ENCODE measurements around the gene TMEM26. TPM values are rescaled to one million over a fixed set of nuclear protein-coding genes. Genes with fewer than 3 reads are reported as not detected.

TMEM26 gene
- total RNA-seq, 1 donor from 2014 or later = not detected

DNA sequence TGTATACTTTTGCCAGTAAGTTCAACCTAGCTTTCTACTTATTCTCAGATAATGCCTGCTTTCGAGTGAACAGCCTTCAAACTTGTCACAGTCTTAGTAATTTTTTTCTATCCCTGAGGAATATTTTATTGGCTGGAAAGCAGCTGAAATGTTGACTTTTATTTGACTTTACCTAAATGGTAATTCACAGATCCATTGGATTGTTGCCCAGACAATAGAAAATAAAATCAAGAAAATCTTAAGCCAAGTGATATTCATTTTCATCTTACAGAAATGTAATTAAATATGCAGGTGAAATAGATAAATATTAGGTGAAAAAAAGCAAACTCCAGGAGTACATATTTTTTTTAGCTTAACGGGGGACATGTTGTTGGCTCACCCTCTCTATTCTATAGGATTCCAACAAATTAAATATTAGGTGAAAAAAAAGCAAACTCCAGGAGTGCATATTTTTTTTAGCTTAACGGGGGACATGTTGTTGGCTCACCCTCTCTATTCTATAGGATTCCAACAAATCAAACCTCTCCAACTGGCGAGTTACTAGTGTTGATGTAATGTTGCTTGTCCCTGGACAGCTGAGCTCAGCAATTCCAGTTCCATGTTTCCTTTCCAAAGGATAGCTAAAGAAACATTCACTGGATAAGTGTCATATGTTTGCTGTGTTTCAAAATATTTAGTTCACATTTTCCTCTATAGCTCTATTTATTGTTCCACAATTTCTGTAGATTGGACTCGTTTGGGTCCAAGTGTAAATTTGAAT is 4.2 kb downstream of the TMEM26 start:
- no peaks in the 10 kb centered on the region for H3K9me3 ChIP-seq
- H3K27me3 ChIP-seq = no peaks in the 10 kb centered on the region
- intact Hi-C loops (cut with DNase I) = no loop called here
- peaks cover 0 to 11% of the 10 kb centered on the region in 2 donors for H3K4me1 ChIP-seq
- no peaks in the 10 kb centered on the region for H3K36me3 ChIP-seq
- H3K27ac ChIP-seq = no peak overlapping the region
- DNase-seq (ENCODE audit: low spot score in 2 of 2) = no peak
- TF ChIP-seq, protein P1, sequence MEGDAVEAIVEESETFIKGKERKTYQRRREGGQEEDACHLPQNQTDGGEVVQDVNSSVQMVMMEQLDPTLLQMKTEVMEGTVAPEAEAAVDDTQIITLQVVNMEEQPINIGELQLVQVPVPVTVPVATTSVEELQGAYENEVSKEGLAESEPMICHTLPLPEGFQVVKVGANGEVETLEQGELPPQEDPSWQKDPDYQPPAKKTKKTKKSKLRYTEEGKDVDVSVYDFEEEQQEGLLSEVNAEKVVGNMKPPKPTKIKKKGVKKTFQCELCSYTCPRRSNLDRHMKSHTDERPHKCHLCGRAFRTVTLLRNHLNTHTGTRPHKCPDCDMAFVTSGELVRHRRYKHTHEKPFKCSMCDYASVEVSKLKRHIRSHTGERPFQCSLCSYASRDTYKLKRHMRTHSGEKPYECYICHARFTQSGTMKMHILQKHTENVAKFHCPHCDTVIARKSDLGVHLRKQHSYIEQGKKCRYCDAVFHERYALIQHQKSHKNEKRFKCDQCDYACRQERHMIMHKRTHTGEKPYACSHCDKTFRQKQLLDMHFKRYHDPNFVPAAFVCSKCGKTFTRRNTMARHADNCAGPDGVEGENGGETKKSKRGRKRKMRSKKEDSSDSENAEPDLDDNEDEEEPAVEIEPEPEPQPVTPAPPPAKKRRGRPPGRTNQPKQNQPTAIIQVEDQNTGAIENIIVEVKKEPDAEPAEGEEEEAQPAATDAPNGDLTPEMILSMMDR (IDR thresholded peaks at IDR 0.05) = no peak
- H3K4me3 ChIP-seq = no peak overlapping the region

DNA sequence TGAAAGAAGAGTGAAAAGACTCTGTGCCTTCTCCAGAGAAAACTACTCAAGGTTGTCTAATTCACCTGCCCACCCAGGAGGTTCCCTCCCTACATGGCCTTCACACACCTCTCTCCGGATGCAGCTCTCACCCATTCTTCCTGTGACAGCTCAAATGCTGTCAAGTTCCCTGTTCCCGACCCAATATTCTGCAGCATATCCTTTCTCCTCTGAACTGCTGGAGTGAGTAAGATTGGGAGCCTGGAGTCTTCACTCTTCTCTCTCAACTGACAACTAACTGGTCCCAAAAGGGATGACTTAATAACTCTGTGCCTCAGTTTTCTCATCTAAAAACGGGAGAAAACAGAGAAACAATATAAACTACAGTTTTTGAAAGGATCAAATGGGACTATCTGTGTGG is 5.1 kb downstream of the TMEM26 start:
- intact Hi-C loops (cut with DNase I) = no loop called here
- Histone ChIP-seq H3K4me1 (peaks cover 0 to 9% of the 10 kb centered on the region in 2 donors), H3K36me3 (no peaks in the 10 kb centered on the region), H3K9me3 (no peaks in the 10 kb centered on the region), H3K27me3 (no peaks in the 10 kb centered on the region), H3K27ac (no peak overlapping the region), H3K4me3 (no peak overlapping the region)
- TF ChIP-seq, protein P1 (IDR thresholded peaks at IDR 0.05) = no peak
- DNase-seq (ENCODE audit: low spot score in 2 of 2) = no peak

DNA sequence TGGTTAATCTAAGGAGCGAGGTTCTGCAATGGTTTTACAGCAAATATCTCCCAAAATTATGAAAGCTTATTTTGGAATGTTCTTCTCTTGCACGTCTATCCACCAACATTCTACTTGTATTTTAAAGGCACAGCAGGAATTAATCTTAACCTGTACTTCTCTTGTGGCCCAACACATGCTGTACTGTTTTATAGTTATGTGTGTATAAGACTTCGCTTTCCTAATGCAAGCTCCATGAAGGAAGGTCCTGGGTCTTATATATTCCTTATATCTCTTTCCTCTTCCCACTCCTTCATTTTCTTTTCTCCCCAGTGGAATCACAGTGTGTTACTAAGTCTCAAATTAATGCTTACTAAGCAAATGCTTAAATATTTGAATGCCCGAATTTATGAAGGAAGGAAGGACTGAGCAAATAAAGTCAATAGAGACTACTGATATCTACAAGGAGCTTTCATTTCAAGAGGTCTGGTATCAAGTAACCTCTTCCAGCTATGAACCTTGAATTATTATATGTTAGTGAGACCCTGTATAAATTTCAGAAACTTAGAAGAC is 14.0 kb downstream of the TMEM26 start:
- H3K27ac ChIP-seq = no peak overlapping the region
- no peaks in the 10 kb centered on the region for H3K4me1 ChIP-seq
- H3K27me3 ChIP-seq = no peaks in the 10 kb centered on the region
- H3K9me3 ChIP-seq = no peaks in the 10 kb centered on the region
- TF ChIP-seq, protein P1 (IDR thresholded peaks at IDR 0.05) = no peak
- intact Hi-C loops (cut with DNase I) = no loop called here
- no peak for DNase-seq (ENCODE audit: low spot score in 2 of 2)
- H3K4me3 ChIP-seq = no peak overlapping the region
- no peaks in the 10 kb centered on the region for H3K36me3 ChIP-seq

DNA sequence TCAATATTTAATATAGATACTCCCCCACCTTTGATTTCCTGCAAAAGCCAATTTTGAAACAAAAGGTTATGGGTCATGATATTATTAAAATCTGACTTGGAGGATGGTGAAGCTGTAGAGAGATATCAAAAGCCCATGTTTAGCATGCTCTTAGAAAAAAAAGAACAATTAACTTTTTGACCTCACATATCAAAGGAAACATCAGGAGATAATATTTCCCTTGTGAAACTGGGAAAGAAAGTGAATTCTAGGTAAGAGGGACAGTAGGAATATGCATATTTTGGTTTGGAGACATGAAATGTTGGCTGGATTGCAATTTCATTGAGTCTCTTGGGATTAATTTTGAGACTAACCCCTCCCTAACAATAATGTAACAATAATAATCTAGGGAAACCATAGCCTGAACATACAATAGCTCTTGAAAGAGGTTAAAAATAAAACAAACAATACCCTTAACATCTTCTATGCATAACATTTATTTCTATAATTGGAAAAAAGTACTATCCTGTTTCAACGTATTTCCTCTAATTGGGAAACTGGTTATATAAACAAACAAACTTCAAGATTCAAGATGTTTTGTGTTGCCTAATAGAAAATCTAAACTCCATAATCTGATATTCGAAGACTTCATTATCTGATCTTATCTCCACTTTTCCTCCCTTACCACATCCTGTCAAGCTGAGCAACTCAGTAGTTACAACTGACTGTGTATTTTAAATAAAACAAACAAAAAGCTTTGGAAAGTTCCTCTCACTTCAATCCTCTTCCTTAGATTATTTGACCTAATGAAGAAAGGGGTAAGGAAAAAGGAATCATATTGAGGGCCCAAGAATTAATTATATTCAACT is 14.8 kb downstream of the TMEM26 start:
- no peak overlapping the region for H3K4me3 ChIP-seq
- no peaks in the 10 kb centered on the region for H3K27me3 ChIP-seq
- no peaks in the 10 kb centered on the region for H3K9me3 ChIP-seq
- H3K4me1 ChIP-seq = no peaks in the 10 kb centered on the region
- no peaks in the 10 kb centered on the region for H3K36me3 ChIP-seq
- intact Hi-C loops (cut with DNase I) = no loop called here
- TF ChIP-seq, protein P1 (IDR thresholded peaks at IDR 0.05) = no peak
- no peak for DNase-seq (ENCODE audit: low spot score in 2 of 2)
- H3K27ac ChIP-seq = no peak overlapping the region

DNA sequence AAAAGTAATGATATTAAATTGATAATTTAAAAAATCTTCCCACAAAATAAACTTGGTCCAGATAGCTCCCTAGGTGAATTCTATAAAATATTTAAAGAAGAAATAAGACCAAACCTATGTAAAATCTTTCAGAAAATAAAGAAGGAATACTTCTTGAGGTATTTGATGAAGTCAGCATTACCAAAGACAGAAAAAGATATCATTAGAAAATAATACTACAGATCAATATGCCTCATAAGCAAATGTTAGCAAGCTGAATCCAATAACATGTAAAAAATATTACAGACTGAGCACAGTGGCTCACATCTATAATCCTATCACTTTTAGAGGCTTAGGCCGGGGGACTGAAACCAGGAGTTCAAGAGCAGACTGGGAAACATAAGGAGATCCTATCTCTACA is 30.0 kb downstream of the TMEM26 start:
- Histone ChIP-seq H3K27me3 (no peaks in the 10 kb centered on the region), H3K36me3 (no peaks in the 10 kb centered on the region), H3K4me3 (no peak overlapping the region), H3K9me3 (peaks cover 10 to 44% of the 10 kb centered on the region in 2 donors), H3K27ac (no peak overlapping the region), H3K4me1 (no peaks in the 10 kb centered on the region)
- DNase-seq (ENCODE audit: low spot score in 2 of 2) = no peak
- intact Hi-C loops (cut with DNase I) = no loop called here
- TF ChIP-seq, protein P1 (IDR thresholded peaks at IDR 0.05) = no peak

Measured in ascending aorta (tissue), 2 donors.